CD14-positive monocyte (primary cell): ENCODE data around the gene TMPRSS5. TPM values are rescaled to one million over a fixed set of nuclear protein-coding genes. Genes with fewer than 3 reads are reported as not detected.

Experiments
- DNase-seq, 3 donors: peaks; one replicate each; pipeline ENCODE4 v3.0.0-alpha.2; 2011 to 2022
- H2AFZ ChIP-seq: 2 replicates; pipeline ENCODE4 v1.6.0; 2012; ENCODE audit warnings: mild to moderate bottlenecking, low read depth, low read length, inconsistent platforms; ENCODE audit not compliant: insufficient read depth, poor library complexity, severe bottlenecking
- H3K27ac ChIP-seq, 2 donors: 1 replicate in 1 of 2; 2 replicates in 1 of 2; pipeline ENCODE4 v1.5.1; 2012 to 2013; ENCODE audit warnings: low read length in 2 of 2, control low read depth in 1 of 2, inconsistent platforms in 1 of 2, low read depth in 1 of 2, mild to moderate bottlenecking in 1 of 2
- H3K27me3 ChIP-seq, 2 donors: one replicate each; pipeline versions ENCODE4 v1.6.0 to v1.6.1; 2011 to 2013; ENCODE audit warnings: low read length in 2 of 2; ENCODE audit not compliant: control insufficient read depth in 2 of 2, insufficient read depth in 2 of 2
- H3K36me3 ChIP-seq, 2 donors: replicated peaks in 1 of 2; 1 replicate in 1 of 2; 2 replicates in 1 of 2; pipeline versions ENCODE4 v1.5.1 to v1.6.1; 2012 to 2013; ENCODE audit warnings: low read length in 2 of 2, control low read depth in 1 of 2, inconsistent platforms in 1 of 2, mild to moderate bottlenecking in 1 of 2; ENCODE audit not compliant: insufficient read depth in 2 of 2, control insufficient read depth in 1 of 2
- H3K4me1 ChIP-seq, 2 donors: 1 replicate in 1 of 2; 2 replicates in 1 of 2; pipeline versions ENCODE4 v1.5.1 to v1.6.1; 2012 to 2013; ENCODE audit warnings: low read length in 2 of 2, control low read depth in 1 of 2, inconsistent platforms in 1 of 2, mild to moderate bottlenecking in 1 of 2, moderate library complexity in 1 of 2; ENCODE audit not compliant: insufficient read depth in 2 of 2, control insufficient read depth in 1 of 2
- H3K4me2 ChIP-seq: replicated peaks from 2 replicates; pipeline ENCODE3; 2012; ENCODE audit warnings: low read length, moderate library complexity, mild to moderate bottlenecking; ENCODE audit not compliant: poor library complexity, severe bottlenecking; ENCODE audit errors: extremely low read depth
- H3K4me3 ChIP-seq, 3 experiments: fragments of 200-600 bp in 1 of 3; sonication (generic) in 1 of 3; replicated peaks in 1 of 3; 1 replicate in 2 of 3; 2 replicates in 1 of 3; pipeline ENCODE4 v1.5.1; 2011 to 2013; ENCODE audit warnings: low read length in 3 of 3, mild to moderate bottlenecking in 3 of 3, control low read depth in 2 of 3, low read depth in 2 of 3, inconsistent platforms in 1 of 3, moderate library complexity in 1 of 3
- H3K79me2 ChIP-seq: 2 replicates; pipeline ENCODE4 v1.6.0; 2012; ENCODE audit warnings: mild to moderate bottlenecking, control low read depth, inconsistent platforms, low read length, moderate library complexity; ENCODE audit not compliant: insufficient read depth
- H3K9ac ChIP-seq: 2 replicates; pipeline ENCODE4 v1.6.0; 2017; ENCODE audit warnings: low read length, mild to moderate bottlenecking; ENCODE audit not compliant: insufficient read depth, poor library complexity, severe bottlenecking
- H3K9me3 ChIP-seq, 2 donors: replicated peaks in 1 of 2; 1 replicate in 1 of 2; 2 replicates in 1 of 2; pipeline versions ENCODE4 v1.5.1 to v1.6.1; 2012 to 2013; ENCODE audit warnings: low read length in 2 of 2, control low read depth in 1 of 2; ENCODE audit not compliant: control insufficient read depth in 1 of 2, insufficient read depth in 1 of 2
- H4K20me1 ChIP-seq: 2 replicates; pipeline ENCODE4 v1.6.0; 2012; ENCODE audit warnings: mild to moderate bottlenecking, low read length, control low read depth, moderate library complexity; ENCODE audit not compliant: insufficient read depth
- H3K27ac Mint-ChIP-seq, 7 donors: one replicate each; pipeline ENCODE4 v1.8.0; 2020; ENCODE audit warnings: mild to moderate bottlenecking in 7 of 7, mixed read lengths in 7 of 7, moderate library complexity in 6 of 7, inconsistent platforms in 2 of 7
- H3K27me3 Mint-ChIP-seq, 3 donors: one replicate each; pipeline ENCODE4 v1.8.0; 2021 to 2022; ENCODE audit warnings: low read depth in 3 of 3, mild to moderate bottlenecking in 3 of 3, mixed read lengths in 3 of 3, moderate library complexity in 3 of 3, inconsistent platforms in 1 of 3
- H3K36me3 Mint-ChIP-seq, 2 donors: one replicate each; pipeline ENCODE4 v1.8.0; 2020; ENCODE audit warnings: mixed read lengths in 2 of 2, inconsistent platforms in 1 of 2, mild to moderate bottlenecking in 1 of 2
- H3K4me1 Mint-ChIP-seq: one replicate; pipeline ENCODE4 v1.8.0; 2020; ENCODE audit warnings: mild to moderate bottlenecking, mixed read lengths
- H3K4me3 Mint-ChIP-seq, 2 donors: one replicate each; pipeline ENCODE4 v1.8.0; 2020; ENCODE audit warnings: mild to moderate bottlenecking in 2 of 2, mixed read lengths in 2 of 2, moderate library complexity in 1 of 2
- H3K9me3 Mint-ChIP-seq, 7 donors: one replicate each; pipeline ENCODE4 v1.8.0; 2020 to 2022; ENCODE audit warnings: mixed read lengths in 7 of 7, mild to moderate bottlenecking in 6 of 7, moderate library complexity in 6 of 7, inconsistent platforms in 2 of 7
- CTCF ChIP-seq: fragments of 200-600 bp; IDR thresholded peaks from one replicate; pipeline ENCODE4 v1.8.0; 2022; ENCODE audit warnings: antibody characterized with exemption, mild to moderate bottlenecking
- WGBS: methylation state at CpG from one replicate; pipeline ENCODE4 v1.1.5; 2013; ENCODE audit warnings: missing lambda C conversion rate; ENCODE audit not compliant: insufficient coverage; 5-methylcytosine and 5-hydroxymethylcytosine counted together
- intact Hi-C, 2 donors: fragments of 100-400 bp; cut with micrococcal nuclease; formaldehyde crosslinking; loops; one replicate each; pipeline versions ENCODE4 v1.15.0 to v1.15.1; 2023
- polyA plus RNA-seq, 3 donors: library from polyadenylated mRNA; depleted of rRNA in 1 of 3; unstranded in 2 of 3; stranded (reverse) in 1 of 3; fragments of 300-500 nt in 2 of 3; fragments of >200 nt in 1 of 3; fragmentation: Illumina TruSeq in 2 of 3; gene quantifications; 1 replicate in 2 of 3; 2 replicates in 1 of 3; pipeline ENCODE4 v1.2.3, GENCODE V29; 2012 to 2021

Gene TMPRSS5
- polyA plus RNA-seq, 3 donors: 0.80 TPM; not detected in 2

GRCh38 chr11:113666584-113666983 is 39.5 kb downstream of the TMPRSS5 start:
- no peaks in the 10 kb centered on the region for H4K20me1 ChIP-seq
- H3K9me3 ChIP-seq: peaks cover 3 to 4% of the 10 kb centered on the region in 2 donors
- H3K4me3 ChIP-seq: no peak overlapping the region
- peaks cover 2 to 14% (median 11%) of the 10 kb centered on the region in 7 donors for H3K9me3 Mint-ChIP-seq
- WGBS: no CpG with 5 or more reads among the region's 2 CpGs
- H3K27ac ChIP-seq: no peak overlapping the region
- H3K4me3 Mint-ChIP-seq: no peak overlapping the region
- H3K4me1 ChIP-seq: no peaks in the 10 kb centered on the region
- DNase-seq: no peak
- peaks cover 2 to 7% (median 2%) of the 10 kb centered on the region in 3 donors for H3K27me3 Mint-ChIP-seq
- no peak overlapping the region for H3K9ac ChIP-seq
- no peaks in the 10 kb centered on the region for H3K79me2 ChIP-seq
- H3K36me3 ChIP-seq: no peaks in the 10 kb centered on the region
- no peak overlapping the region for H2AFZ ChIP-seq
- no peak for TF ChIP-seq CTCF
- intact Hi-C loops: no loop called here
- H3K27ac Mint-ChIP-seq: no peak overlapping the region
- H3K4me1 Mint-ChIP-seq: no peaks in the 10 kb centered on the region
- no peak overlapping the region for H3K4me2 ChIP-seq
- peaks cover 0 to 5% of the 10 kb centered on the region in 2 donors for H3K27me3 ChIP-seq
- H3K36me3 Mint-ChIP-seq: no peaks in the 10 kb centered on the region

- peaks cover 2 to 14% (median 11%) of the 10 kb centered on the region in 7 donors for H3K9me3 Mint-ChIP-seq
- DNase-seq: no peak
- H3K4me2 ChIP-seq: no peak overlapping the region
- H3K27me3 ChIP-seq: peaks cover 0 to 5% of the 10 kb centered on the region in 2 donors
- H3K9me3 ChIP-seq: peaks cover 3 to 4% of the 10 kb centered on the region in 2 donors
- no peaks in the 10 kb centered on the region for H3K4me1 Mint-ChIP-seq
- H3K4me3 ChIP-seq: no peak overlapping the region
- H3K9ac ChIP-seq: no peak overlapping the region
- intact Hi-C loops: no loop called here
- H3K27me3 Mint-ChIP-seq: peaks cover 2 to 7% (median 2%) of the 10 kb centered on the region in 3 donors
- no peak for TF ChIP-seq CTCF
- no peaks in the 10 kb centered on the region for H3K4me1 ChIP-seq
- no peaks in the 10 kb centered on the region for H3K36me3 Mint-ChIP-seq
- H4K20me1 ChIP-seq: no peaks in the 10 kb centered on the region
- no peaks in the 10 kb centered on the region for H3K36me3 ChIP-seq
- no peaks in the 10 kb centered on the region for H3K79me2 ChIP-seq
- no peak overlapping the region for H3K4me3 Mint-ChIP-seq
- 38% methylated on average over 7 of the region's 9 CpGs for WGBS
- H3K27ac ChIP-seq: no peak overlapping the region
- H3K27ac Mint-ChIP-seq: no peak overlapping the region
- no peak overlapping the region for H2AFZ ChIP-seq
Measured at GRCh38 chr11:113664981-113665710, 41.0 kb downstream of the TMPRSS5 start.
